Measurements from ENCODE around the gene TCHP. TPM values are rescaled to one million over a fixed set of nuclear protein-coding genes. Genes with fewer than 3 reads are reported as not detected.

Gene TCHP
- total RNA-seq, 4 donors from 2014 or later = 23.9 to 120 (median 36.3) TPM

DNA sequence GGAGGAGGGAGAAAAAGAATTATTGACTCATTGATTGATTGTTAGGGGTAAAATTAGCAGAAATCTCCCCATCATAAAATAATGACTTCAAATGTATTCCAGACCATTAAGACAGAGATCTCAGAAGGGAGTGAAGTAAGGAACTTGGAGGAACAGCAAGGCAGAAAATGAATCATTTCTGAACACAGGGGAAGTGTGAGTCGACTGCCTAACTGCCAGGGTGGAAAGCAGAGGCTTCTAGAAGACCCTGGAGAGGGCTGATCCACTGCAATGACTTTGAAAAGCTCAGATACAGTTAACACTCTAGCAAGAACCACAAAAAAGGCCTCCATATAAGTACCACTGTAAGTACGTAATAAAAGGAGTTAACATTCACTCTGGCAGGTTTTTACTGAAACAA is 29.4 kb upstream of the TCHP start:
- H3K36me3 ChIP-seq = no peaks in the 10 kb centered on the region
- no peak for TF ChIP-seq POLR2A (IDR thresholded peaks at IDR 0.05)
- TF ChIP-seq, protein P1, sequence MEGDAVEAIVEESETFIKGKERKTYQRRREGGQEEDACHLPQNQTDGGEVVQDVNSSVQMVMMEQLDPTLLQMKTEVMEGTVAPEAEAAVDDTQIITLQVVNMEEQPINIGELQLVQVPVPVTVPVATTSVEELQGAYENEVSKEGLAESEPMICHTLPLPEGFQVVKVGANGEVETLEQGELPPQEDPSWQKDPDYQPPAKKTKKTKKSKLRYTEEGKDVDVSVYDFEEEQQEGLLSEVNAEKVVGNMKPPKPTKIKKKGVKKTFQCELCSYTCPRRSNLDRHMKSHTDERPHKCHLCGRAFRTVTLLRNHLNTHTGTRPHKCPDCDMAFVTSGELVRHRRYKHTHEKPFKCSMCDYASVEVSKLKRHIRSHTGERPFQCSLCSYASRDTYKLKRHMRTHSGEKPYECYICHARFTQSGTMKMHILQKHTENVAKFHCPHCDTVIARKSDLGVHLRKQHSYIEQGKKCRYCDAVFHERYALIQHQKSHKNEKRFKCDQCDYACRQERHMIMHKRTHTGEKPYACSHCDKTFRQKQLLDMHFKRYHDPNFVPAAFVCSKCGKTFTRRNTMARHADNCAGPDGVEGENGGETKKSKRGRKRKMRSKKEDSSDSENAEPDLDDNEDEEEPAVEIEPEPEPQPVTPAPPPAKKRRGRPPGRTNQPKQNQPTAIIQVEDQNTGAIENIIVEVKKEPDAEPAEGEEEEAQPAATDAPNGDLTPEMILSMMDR (IDR thresholded peaks at IDR 0.05) = no peak
- no peak overlapping the region for H3K4me3 ChIP-seq
- no peaks in the 10 kb centered on the region for H3K27me3 ChIP-seq
- H3K9me3 ChIP-seq = no peaks in the 10 kb centered on the region
- no peak overlapping the region for H3K27ac ChIP-seq
- peaks cover 0 to 68% (median 5%) of the 10 kb centered on the region in 4 donors for H3K4me1 ChIP-seq
- no peak for DNase-seq

DNA sequence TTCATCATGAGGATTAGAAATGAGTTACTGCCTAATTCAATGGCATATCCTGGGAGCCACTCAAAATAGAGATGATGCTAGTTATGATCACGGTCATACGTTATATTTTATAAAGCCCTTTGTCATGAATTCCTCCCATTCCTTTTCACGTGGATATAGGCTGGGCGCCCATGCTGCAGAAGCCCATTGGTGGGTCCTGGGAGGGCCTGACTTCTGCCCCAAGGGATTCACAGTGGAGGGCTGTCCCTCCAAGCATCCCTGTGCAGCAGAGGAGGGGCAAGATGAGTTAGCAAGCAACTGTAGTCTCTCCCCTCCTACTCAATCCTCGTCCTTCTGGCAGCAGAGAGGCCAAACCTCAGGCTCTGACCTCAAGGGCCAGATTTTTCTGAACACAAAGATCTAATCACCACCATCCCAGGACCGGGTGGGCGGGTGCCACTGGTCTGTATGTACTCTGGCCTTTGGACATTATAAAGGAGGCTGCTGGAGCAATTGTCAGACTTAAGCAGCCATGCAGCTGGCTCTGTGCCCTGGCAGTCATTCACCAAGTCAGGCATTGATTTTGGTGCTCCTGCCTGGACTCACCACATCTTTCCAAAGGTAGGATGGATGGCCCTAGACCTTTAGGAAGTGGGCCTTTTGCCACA is 28.3 kb upstream of the TCHP start:
- H3K36me3 ChIP-seq = no peaks in the 10 kb centered on the region
- no peak overlapping the region for H3K4me3 ChIP-seq
- no peaks in the 10 kb centered on the region for H3K9me3 ChIP-seq
- DNase-seq = peak in 2 of 3 donors; percentile 89
- H3K4me1 ChIP-seq = peaks cover 0 to 75% (median 5%) of the 10 kb centered on the region in 4 donors
- no peaks in the 10 kb centered on the region for H3K27me3 ChIP-seq
- peak overlapping the region in 3 of 4 donors; percentile 24 to 90 (median 81) for H3K27ac ChIP-seq
- TF ChIP-seq, protein P1 (IDR thresholded peaks at IDR 0.05) = no peak
- TF ChIP-seq POLR2A (IDR thresholded peaks at IDR 0.05) = no peak

DNA sequence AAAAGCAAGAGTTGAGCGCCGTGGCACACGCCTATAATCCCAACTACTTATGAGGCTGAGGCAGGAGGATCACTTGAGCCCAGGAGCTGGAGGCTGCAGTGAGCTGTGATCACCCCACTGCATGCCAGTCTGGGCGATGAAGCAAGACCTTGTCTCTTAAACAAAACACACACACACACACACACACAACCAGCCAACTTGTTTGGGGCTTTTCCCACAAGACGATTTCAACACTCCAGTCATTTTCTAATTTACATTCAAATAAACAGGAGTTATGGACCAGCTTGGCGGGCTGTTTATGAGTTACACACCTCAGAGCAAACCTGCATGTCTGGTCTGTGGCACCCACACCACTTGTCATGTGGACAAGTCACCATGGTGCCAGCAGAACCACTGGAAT is 26.4 kb upstream of the TCHP start:
- Histone ChIP-seq H3K36me3 (no peaks in the 10 kb centered on the region), H3K4me1 (peaks cover under 1 to 74% (median 8%) of the 10 kb centered on the region in 4 donors), H3K27ac (peak overlapping the region in 1 of 4 donors; percentile 27), H3K4me3 (no peak overlapping the region), H3K9me3 (no peaks in the 10 kb centered on the region), H3K27me3 (no peaks in the 10 kb centered on the region)
- no peak for TF ChIP-seq POLR2A (IDR thresholded peaks at IDR 0.05)
- TF ChIP-seq, protein P1 (IDR thresholded peaks at IDR 0.05) = no peak
- no peak for DNase-seq

DNA sequence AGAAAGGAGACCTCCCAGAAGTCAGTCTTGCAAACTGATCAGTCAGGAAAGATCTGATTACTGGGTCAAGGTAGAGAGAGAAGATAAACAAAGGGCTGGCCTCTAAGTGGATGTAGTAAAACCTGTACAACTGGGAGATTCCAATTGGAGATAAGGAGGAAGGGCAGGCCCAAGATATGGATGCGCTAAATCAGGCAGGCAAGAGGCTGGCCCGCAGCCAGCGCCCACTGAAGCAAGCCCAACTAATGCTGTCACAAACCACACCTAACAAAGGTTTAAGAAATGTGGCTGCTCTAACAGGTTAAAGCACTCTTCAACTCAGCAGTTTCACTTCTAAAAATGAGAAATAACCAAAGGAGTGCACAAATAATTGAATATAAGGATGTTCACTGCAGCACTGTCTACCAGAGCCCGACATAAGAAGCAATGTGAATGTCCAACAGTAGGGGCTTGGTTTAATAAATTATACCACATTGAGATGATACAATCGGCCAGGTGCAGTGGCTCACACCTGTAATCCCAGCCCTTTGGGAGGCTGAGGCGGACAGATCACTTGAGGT is 24.4 kb upstream of the TCHP start:
- Histone ChIP-seq H3K9me3 (no peaks in the 10 kb centered on the region), H3K27ac (peak overlapping the region in 3 of 4 donors; percentile 36 to 75 (median 73)), H3K4me3 (peak overlapping the region in 1 of 4 donors; percentile 16), H3K27me3 (no peaks in the 10 kb centered on the region), H3K4me1 (peaks cover 6 to 75% (median 15%) of the 10 kb centered on the region in 4 donors), H3K36me3 (no peaks in the 10 kb centered on the region)
- DNase-seq = peak in 2 of 3 donors; percentile 81 to 82
- TF ChIP-seq, protein P1 (IDR thresholded peaks at IDR 0.05) = peak in 2 of 6 experiments; percentile 12 to 13
- TF ChIP-seq POLR2A (IDR thresholded peaks at IDR 0.05) = peak in 1 of 2 donors; percentile 20

DNA sequence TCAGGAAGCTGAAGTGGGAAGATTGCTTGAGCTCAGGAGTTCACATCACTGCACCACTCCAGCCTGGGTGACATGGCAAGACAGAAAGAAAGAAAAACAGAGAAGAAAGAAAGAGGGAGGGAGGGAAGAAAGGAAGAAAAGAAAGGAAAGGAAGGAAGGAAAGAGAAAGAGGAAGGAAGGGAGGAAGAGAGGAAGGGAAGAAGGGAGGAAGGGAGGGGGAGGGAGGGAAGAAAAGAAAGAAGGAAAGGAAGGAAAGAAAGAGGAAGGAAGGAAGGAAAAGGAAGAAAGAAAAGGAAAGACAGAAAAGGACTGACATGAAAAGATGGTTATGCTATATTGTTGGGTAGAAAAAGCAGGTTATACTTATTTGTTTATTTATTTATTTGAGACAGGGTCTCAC is 23.7 kb upstream of the TCHP start:
- Histone ChIP-seq H3K27ac (peak overlapping the region in 2 of 4 donors; percentile 73 to 75), H3K36me3 (no peaks in the 10 kb centered on the region), H3K27me3 (no peaks in the 10 kb centered on the region), H3K9me3 (no peaks in the 10 kb centered on the region), H3K4me1 (peaks cover 6 to 68% (median 18%) of the 10 kb centered on the region in 4 donors), H3K4me3 (no peak overlapping the region)
- no peak for DNase-seq
- TF ChIP-seq POLR2A (IDR thresholded peaks at IDR 0.05) = no peak
- TF ChIP-seq, protein P1 (IDR thresholded peaks at IDR 0.05) = no peak

All from Peyer's patch (tissue), 4 donors.